GM15510 (cell line): ENCODE measurements around the gene GDA.

Experiments used
- POLR2A ChIP-seq: IDR thresholded peaks from 3 replicates; pipeline ENCODE4 v1.6.1; 2011; ENCODE audit warnings: borderline replicate concordance; ENCODE audit not compliant: insufficient read length; ENCODE audit errors: extremely low read depth

Gene GDA

GRCh38 chr9:72278959-72279358, 129.7 kb downstream of the GDA start:
- no peak for TF ChIP-seq POLR2A

DNA sequence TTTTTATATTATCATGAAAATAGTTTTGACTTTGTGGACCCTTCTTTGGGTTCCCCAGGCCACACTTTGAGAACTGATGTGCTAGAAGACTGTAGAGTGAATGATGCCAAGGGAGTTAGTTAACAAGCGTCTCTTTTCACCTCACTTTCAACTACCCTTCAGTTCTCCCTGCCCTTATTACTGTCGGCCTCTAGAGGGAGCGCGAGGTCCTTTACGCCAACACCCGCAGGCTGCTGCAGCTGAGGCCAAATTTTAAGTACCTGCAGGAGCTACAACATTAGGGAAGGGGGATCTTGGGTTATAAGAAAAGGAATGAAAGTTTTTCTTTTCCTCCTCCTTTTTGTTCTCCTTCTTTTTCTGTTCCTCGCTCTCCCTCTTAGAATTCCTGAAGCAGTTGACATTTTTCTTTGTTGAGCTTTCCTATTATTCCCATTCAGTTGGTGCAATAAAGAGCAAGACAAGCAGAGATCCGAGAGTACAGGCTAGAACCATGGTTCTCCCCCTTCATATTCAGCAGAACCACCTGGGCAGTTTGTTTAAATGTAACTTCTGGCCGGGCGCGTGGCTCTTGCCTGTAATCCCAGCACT, 131.8 kb downstream of the GDA start:
- no peak for TF ChIP-seq POLR2A

GRCh38 chr9:72289401-72289800, 140.2 kb downstream of the GDA start:
- no peak for TF ChIP-seq POLR2A

DNA sequence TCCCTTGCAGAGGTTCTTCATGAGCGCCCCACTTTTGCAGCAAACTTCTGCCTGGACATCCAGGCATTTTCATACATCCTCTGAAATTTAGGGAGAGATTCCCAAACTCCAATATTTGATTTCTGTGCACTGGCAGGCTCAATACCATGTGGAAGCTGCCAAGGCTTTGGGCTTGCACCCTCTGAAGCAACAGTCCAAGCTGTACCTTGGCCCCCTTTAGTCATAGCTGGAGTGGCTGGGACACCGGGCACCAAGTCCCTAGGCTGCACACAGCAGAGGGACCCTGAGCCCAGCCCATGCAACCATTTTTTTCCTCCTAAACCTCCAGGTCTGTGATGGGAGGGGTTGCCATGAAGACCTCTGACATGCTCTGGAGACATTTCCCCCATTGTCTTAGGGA, 141.1 kb downstream of the GDA start:
- no peak for TF ChIP-seq POLR2A

DNA sequence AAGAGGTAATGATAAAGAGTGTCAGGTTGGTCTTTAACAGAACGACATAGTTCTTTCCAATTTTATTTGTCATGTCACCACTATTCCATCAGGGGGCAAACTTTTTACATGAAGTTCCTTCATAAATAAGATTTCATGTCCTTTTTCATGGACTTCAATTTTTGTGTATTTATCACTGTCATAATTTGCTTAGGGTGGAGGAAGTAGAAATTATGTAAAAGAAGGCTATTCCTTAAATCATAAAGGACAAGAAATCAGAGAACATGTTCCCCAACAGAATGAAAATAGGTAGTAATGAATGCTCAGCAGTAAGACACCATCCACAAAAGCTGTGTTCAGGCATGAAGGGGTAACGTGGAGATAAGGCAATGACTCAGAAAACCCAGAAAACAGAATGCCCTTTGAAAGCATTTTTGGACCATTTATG, 143.0 kb downstream of the GDA start:
- no peak for TF ChIP-seq POLR2A

GRCh38 chr9:72292874-72293607, 143.8 kb downstream of the GDA start:
- no peak for TF ChIP-seq POLR2A

- no peak for TF ChIP-seq POLR2A
These were observed 145.7 kb downstream of the GDA start for GRCh38 chr9:72294936-72295335.

GRCh38 chr9:72297516-72297915, 148.3 kb downstream of the GDA start:
- no peak for TF ChIP-seq POLR2A

DNA sequence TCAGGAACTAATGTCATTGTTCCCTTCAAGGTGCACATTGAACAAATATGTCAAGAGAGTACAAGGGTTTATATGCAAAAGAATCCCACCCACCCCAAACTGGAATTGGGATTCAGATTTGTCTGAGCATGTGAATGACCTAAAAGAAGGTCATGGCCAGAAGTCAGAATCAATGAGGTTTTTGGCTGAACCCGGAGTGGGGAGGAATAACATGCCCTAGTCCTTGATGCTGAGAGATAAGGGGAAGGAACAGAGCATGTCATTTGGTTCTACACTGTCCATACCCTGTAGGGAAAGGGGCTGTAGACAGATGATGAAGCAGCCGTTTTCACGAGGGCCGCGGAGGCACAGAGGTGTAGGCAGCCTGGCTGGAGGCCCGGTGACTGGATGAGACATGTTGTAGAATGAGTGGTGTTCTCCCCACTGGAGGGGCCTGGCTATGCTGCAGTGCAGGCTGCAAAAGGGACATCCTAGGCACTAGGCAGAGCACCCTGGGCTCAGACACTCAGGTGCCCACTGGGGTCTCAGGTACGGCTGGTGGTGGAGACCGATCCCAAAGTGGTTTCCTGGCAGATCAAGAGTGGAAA, 149.9 kb downstream of the GDA start:
- TF ChIP-seq POLR2A = no peak

DNA sequence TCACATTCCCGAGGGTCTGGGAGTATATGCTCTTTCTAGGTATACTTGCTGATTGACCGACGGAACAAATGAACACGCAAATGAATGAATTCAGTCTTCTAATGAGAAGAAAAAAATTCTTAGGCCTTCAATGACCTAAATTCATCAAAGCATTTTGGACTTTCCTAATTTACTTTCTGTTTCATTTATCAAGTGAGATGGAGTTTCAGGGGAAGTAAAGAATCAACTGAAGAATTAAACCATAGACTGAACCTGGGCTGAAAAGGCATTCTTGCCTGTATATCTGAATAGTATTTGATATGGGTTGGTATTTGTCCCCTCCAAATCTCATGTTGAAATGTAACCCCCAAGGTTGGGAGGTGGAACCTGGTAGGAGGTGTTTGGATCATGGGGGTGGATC, 151.6 kb downstream of the GDA start:
- TF ChIP-seq POLR2A = no peak
